ENCODE results near the gene BTBD16. TPM values are rescaled to one million over a fixed set of nuclear protein-coding genes. Genes with fewer than 3 reads are reported as not detected.

BTBD16 gene
- polyA plus RNA-seq, 3 donors = not detected

- no peak overlapping the region for H3K9ac ChIP-seq (ENCODE audit: insufficient read depth, low read length, poor library complexity, severe bottlenecking)
- Mint-ChIP-seq H3K4me3 (no peak overlapping the region), H3K36me3 (no peaks in the 10 kb centered on the region), H3K9me3 (peaks cover 0 to 5% (median 2%) of the 10 kb centered on the region in 7 donors), H3K4me1 (peaks cover 2% of the 10 kb centered on the region), H3K27me3 (ENCODE audit: low read depth in 3 of 3) (peaks cover 40 to 54% (median 50%) of the 10 kb centered on the region in 3 donors), H3K27ac (no peak overlapping the region)
- no peak overlapping the region for H3K4me3 ChIP-seq (replicated peaks in 1 of 3; ENCODE audit: low read depth in 2 of 3, low read length in 3 of 3)
- H3K9me3 ChIP-seq (replicated peaks in 1 of 2; ENCODE audit: control insufficient read depth in 1 of 2, insufficient read depth in 1 of 2, low read length in 2 of 2) = no peaks in the 10 kb centered on the region
- H3K79me2 ChIP-seq (ENCODE audit: insufficient read depth, low read length) = no peaks in the 10 kb centered on the region
- no peak overlapping the region for H3K27ac ChIP-seq (ENCODE audit: low read depth in 1 of 2, low read length in 2 of 2)
- H3K4me2 ChIP-seq (replicated peaks; ENCODE audit: extremely low read depth, low read length, poor library complexity, severe bottlenecking) = no peak overlapping the region
- H3K27me3 ChIP-seq (ENCODE audit: control insufficient read depth in 2 of 2, insufficient read depth in 2 of 2, low read length in 2 of 2) = peaks cover 13 to 35% of the 10 kb centered on the region in 2 donors
- no peak overlapping the region for H2AFZ ChIP-seq (ENCODE audit: insufficient read depth, low read depth, low read length, poor library complexity, severe bottlenecking)
- no peak for DNase-seq
- no peaks in the 10 kb centered on the region for H4K20me1 ChIP-seq (ENCODE audit: insufficient read depth, low read length)
- WGBS (ENCODE audit: insufficient coverage) = 85% methylated on average over 9 of the region's 13 CpGs
- intact Hi-C loops (cut with micrococcal nuclease) = no loop called here
- no peak for TF ChIP-seq CTCF (IDR thresholded peaks at IDR 0.05)
- H3K4me1 ChIP-seq (ENCODE audit: control insufficient read depth in 1 of 2, insufficient read depth in 2 of 2, low read length in 2 of 2) = peaks cover under 1% of the 10 kb centered on the region in 2 donors
- H3K36me3 ChIP-seq (replicated peaks in 1 of 2; ENCODE audit: control insufficient read depth in 1 of 2, insufficient read depth in 2 of 2, low read length in 2 of 2) = no peaks in the 10 kb centered on the region
Measured at GRCh38 chr10:122368502-122369254, 97.6 kb downstream of the BTBD16 start.

GRCh38 chr10:122373108-122373507 is 102.0 kb downstream of the BTBD16 start:
- H4K20me1 ChIP-seq (ENCODE audit: insufficient read depth, low read length) = peaks cover 3% of the 10 kb centered on the region
- H3K27ac ChIP-seq (ENCODE audit: low read depth in 1 of 2, low read length in 2 of 2) = no peak overlapping the region
- Mint-ChIP-seq H3K4me1 (peaks cover 17% of the 10 kb centered on the region), H3K27me3 (ENCODE audit: low read depth in 3 of 3) (peaks cover 47 to 66% (median 62%) of the 10 kb centered on the region in 3 donors), H3K9me3 (peaks cover 0 to 4% (median 1%) of the 10 kb centered on the region in 7 donors), H3K36me3 (peaks cover 0 to 11% of the 10 kb centered on the region in 2 donors), H3K27ac (no peak overlapping the region), H3K4me3 (peak overlapping the region in 1 of 2 donors; percentile 90)
- no peak for DNase-seq
- WGBS (ENCODE audit: insufficient coverage) = 90% methylated on average over 4 of the region's 4 CpGs
- no peaks in the 10 kb centered on the region for H3K36me3 ChIP-seq (replicated peaks in 1 of 2; ENCODE audit: control insufficient read depth in 1 of 2, insufficient read depth in 2 of 2, low read length in 2 of 2)
- H3K4me2 ChIP-seq (replicated peaks; ENCODE audit: extremely low read depth, low read length, poor library complexity, severe bottlenecking) = no peak overlapping the region
- intact Hi-C loops (cut with micrococcal nuclease) = loop anchor here in 1 of 2 donors (5.0 kb wide), 1 partner anchor 779 kb away; the partner anchor contains the start of gene BUB3
- H2AFZ ChIP-seq (ENCODE audit: insufficient read depth, low read depth, low read length, poor library complexity, severe bottlenecking) = no peak overlapping the region
- H3K79me2 ChIP-seq (ENCODE audit: insufficient read depth, low read length) = no peaks in the 10 kb centered on the region
- H3K4me1 ChIP-seq (ENCODE audit: control insufficient read depth in 1 of 2, insufficient read depth in 2 of 2, low read length in 2 of 2) = peaks cover 13 to 20% of the 10 kb centered on the region in 2 donors
- TF ChIP-seq CTCF (IDR thresholded peaks at IDR 0.05) = no peak
- peaks cover 41 to 70% of the 10 kb centered on the region in 2 donors for H3K27me3 ChIP-seq (ENCODE audit: control insufficient read depth in 2 of 2, insufficient read depth in 2 of 2, low read length in 2 of 2)
- H3K4me3 ChIP-seq (replicated peaks in 1 of 3; ENCODE audit: low read depth in 2 of 3, low read length in 3 of 3) = no peak overlapping the region
- H3K9ac ChIP-seq (ENCODE audit: insufficient read depth, low read length, poor library complexity, severe bottlenecking) = no peak overlapping the region
- no peaks in the 10 kb centered on the region for H3K9me3 ChIP-seq (replicated peaks in 1 of 2; ENCODE audit: control insufficient read depth in 1 of 2, insufficient read depth in 1 of 2, low read length in 2 of 2)
